ENCODE results near the gene TUBA4A.

DNA sequence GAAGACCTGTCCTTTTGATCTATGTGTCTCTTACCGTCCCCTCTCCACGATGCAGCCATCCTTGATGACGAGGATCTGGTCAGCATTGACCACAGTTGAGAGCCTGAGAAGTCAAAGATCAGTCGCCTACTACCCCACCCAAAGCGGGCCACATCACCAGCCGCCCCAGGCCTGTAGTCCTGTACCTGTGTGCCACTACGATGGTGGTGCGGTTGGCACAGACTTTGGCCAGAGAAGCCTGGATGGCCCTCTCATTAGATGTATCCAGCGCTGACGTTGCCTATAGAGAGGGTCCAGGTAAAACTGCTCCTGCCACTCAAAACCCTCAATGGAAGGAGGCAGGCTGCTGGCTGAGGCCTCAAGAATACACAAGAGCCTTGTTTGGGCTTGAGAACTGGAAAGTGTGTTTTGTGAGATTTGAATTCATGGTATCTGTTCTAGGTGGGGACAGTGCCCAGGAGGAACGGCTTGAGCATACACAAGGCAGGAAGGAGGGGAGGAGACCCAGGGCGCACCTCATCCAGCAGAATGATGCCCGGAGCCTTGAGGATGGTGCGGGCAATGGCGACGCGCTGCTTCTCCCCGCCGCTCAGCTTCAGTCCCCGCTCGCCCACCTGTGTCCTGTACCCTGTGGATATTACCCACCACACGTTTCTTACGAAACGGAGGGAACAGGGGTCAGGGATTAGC is 43.4 kb downstream of the TUBA4A start:
- TF ChIP-seq POLR2A (IDR thresholded peaks at IDR 0.05) (no peak), EP300 (IDR thresholded peaks at IDR 0.05) (no peak)
- TF ChIP-seq, protein P1, sequence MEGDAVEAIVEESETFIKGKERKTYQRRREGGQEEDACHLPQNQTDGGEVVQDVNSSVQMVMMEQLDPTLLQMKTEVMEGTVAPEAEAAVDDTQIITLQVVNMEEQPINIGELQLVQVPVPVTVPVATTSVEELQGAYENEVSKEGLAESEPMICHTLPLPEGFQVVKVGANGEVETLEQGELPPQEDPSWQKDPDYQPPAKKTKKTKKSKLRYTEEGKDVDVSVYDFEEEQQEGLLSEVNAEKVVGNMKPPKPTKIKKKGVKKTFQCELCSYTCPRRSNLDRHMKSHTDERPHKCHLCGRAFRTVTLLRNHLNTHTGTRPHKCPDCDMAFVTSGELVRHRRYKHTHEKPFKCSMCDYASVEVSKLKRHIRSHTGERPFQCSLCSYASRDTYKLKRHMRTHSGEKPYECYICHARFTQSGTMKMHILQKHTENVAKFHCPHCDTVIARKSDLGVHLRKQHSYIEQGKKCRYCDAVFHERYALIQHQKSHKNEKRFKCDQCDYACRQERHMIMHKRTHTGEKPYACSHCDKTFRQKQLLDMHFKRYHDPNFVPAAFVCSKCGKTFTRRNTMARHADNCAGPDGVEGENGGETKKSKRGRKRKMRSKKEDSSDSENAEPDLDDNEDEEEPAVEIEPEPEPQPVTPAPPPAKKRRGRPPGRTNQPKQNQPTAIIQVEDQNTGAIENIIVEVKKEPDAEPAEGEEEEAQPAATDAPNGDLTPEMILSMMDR (IDR thresholded peaks at IDR 0.05), result no peak
